DMS 273 (cell line): ENCODE data around the gene LMF2.
A peak's percentile ranks its signal among the peaks of the same experiment; 100 is the strongest.

Experiments used
- DNase-seq: peaks from one replicate; lab custom pipeline; 2025; ENCODE audit not compliant: unreplicated experiment; lab: John Stamatoyannopoulos, UW

The LMF2 gene

GRCh38 chr22:50504369-50505211, 2.9 kb downstream of the LMF2 start:
- peak; percentile 19 for DNase-seq

GRCh38 chr22:50503475-50504145, 3.9 kb downstream of the LMF2 start:
- DNase-seq: no peak

- DNase-seq: no peak
Observed at GRCh38 chr22:50502628-50503474, 4.7 kb downstream of the LMF2 start.

DNA sequence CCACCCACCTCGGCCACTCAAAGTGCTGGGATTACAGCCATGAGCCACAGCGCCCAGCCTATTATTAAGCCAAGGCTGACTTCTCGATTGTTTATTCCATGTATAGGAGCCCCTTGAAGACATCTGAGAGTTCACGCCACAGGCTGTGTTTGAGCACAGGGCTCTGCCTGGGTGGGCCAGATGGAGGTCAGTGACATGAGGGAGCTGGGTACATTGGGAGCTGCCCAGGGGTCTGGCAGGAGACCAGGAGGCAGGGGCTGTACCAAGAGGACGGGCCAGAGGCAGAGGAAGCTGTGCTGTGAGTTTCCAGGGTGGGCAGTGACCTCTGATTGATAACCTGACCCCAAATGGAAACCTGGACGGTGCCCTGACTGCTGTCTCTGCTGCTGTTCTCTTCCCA, 5.4 kb downstream of the LMF2 start:
- no peak for DNase-seq

- DNase-seq: no peak
Observed at GRCh38 chr22:50500452-50500851, 7.0 kb downstream of the LMF2 start.

DNA sequence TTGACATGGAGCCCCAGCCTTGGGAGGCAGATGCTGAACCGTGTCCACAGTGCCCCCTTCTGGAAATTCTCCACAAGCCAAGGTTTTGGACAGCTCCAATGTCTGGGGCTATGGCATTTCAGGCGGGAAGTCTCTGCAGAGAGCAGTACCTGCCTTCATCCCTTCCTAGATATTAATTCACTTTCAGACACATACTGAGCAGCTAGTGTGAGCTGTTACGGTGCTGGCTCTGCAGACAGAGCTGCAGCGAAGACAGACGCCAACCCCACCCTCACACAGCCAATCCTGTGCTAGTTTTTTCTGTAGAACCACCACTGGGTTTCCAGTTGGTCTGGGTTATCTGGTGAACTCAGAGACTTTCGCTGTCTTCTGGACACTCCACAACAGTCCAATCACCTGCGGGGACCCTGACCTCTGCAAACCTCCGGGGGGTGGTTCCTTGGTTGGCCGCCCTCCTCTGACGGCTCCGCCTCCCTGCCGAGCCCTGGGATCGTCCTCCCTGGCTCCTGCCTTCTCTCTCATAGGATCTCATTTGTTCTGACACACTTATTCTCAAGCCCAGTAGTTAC, 9.1 kb downstream of the LMF2 start:
- peak; percentile 86 for DNase-seq

GRCh38 chr22:50497093-50497492, 10.4 kb downstream of the LMF2 start:
- no peak for DNase-seq

DNA sequence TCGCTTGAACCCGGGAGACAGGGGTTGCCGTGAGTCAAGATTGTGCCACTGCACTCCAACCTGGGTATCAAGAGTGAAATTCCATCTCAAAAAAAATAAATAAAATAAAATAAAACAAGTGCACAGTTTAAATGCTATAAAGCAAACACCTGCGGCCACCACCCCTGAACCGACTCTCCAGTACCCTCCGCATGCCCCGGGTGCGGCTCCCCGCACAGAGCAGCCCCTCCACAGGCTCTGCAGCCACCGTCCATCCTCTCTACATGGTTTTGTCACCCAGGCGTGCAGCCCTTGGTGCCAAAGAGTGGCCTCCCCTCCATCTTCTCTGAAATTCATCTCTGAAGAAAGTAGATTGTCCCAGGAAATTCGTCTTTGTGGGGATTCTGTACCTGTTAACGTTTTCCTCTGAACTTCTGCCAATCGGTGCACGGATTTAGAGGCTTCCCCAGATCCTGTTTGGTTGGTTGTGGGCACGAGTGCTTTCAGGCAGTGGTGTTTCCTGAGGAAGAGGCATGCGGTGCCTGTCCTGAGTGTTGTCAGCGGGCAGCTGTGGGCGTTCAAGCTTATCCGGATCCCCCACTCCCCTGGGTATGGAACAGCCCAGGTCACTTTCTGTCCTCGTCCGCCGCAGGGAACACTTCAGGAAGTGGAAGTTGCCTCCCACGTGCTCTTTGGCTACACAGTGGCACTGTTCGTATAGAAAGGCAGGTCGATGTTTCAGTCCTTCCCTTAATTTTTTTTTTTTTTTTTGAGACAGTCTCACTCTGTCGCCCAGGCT, 16.8 kb downstream of the LMF2 start:
- DNase-seq: no peak

GRCh38 chr22:50489363-50490243, 17.9 kb downstream of the LMF2 start:
- no peak for DNase-seq

DNA sequence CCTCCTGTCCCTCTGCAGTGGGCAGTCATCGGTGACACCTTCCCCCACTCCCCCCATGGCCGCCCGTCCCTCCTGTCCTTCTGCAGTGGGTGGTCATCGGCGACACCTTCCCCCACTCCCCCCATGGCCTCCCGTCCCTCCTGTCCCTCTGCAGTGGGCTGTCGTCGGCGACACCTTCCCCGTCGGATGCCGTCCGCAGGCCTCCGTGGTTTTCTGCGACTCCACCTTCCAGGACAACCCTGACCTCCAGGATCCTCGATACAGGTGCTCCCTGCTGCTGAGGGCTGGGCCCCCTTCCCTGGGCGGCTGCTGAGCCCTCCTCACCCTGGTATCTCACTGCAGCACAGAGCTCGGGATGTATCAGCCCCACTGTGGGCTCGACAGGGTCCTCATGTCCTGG, 18.6 kb downstream of the LMF2 start:
- no peak for DNase-seq

DNA sequence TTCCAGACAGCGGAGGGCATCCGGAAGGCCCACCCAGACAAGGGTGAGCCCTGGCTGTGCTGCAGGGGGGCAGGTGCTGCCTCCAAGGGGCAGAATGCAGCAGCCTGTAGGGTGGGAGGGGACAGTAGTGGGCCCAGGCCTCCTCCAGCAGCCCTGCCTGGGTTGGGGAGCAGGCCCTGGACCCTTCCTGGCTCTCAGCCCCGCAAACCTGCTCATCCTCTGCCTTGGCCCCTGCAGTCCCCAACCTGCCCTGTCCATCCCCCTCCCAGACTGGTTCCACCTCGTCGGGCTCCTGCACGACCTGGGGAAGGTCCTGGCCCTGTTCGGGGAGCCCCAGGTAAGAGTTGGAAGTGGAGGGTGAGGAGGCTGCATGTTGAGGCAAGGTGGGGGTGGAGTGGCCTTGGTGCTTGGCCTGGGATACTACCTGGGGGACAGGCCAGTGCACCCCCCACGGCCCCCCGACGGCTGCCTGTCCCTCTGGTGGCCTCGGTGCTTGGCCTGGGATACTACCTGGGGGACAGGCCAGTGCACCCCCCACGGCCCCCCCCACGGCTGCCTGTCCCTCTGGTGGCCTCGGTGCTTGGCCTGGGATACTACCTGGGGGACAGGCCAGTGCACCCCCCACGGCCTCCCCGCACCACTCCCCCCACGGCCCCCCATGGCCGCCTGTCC, 19.4 kb downstream of the LMF2 start:
- DNase-seq: no peak

GRCh38 chr22:50487290-50488005, 20.1 kb downstream of the LMF2 start:
- no peak for DNase-seq

- no peak for DNase-seq
Observed at GRCh38 chr22:50486561-50487289, 20.8 kb downstream of the LMF2 start, which contains the start of gene MIOX. TSS of gene MIOX (plus strand) at chr22:50486859. CDS start at chr22:50486898, 39 bp downstream.

DNA sequence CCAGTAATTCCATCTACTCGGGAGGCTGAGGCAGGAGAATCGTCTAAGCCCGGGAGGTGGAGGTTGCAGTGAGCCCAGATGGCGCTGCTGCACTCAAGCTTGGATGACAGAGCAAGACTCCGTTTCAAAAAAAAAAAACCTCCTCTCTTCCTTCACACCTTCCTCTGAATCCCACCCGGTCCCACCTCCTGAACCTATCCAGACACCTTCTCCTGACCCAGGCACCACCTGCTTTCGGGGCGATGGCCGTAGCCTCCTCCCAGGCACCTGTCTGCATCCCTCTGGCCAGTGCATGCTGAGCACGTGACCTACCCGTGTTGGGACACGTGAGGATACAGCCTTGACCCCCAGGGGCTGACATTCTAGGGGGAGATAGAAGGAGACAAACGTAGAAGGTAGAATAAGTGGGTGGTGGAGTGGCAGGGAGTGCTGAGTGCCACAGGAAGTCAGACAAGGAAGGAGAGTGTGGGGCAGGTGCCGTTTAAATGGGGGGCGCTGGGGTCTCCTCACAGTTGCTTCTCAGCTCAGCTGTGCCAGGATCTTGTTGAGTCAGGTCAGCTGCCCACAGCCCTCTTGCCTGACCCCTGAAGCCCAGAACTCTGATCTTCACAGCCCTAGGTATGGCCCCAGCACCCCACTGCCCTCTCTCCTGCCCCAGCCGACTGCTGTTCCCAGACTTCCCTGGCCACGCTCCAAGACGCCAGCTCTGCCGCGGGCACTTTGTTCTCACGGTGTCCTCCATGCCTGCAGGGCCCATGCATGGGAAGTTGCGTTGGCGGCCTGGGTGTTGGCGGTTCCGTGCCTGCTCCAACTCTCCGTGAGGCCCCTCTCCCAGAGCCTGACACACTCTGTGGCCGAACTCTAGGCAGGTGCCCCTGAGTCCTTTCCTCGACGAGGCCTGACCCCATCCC, 22.0 kb downstream of the LMF2 start:
- peak; percentile 55 for DNase-seq

- DNase-seq: no peak
Observed at GRCh38 chr22:50483977-50484853, 23.3 kb downstream of the LMF2 start.

DNA sequence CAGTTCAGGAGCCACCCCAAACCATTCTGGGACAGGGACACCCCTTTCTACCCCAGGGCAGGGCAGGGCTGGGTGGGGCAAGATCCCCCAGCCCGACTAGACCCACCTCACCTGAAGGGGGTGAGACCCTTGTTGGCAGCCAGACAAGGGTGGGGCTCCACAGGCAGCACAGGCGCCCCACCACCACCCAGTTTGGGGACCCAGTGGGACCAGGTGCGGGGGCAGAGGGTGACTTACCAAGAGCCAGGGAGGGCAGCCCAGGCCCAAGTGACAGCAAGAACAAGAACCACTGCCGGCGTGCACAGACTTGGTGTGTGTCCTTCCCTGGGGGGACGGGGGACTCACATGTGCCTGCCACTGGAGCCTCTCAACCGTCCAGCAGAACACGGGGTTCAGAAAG, 23.9 kb downstream of the LMF2 start:
- DNase-seq: no peak
